Naive thymus-derived CD4-positive, alpha-beta T cell (primary cell): Measurements from ENCODE around the gene SEPHS2. TPM values are rescaled to one million over a fixed set of nuclear protein-coding genes. Genes with fewer than 3 reads are reported as not detected.
A peak's percentile ranks its signal among the peaks of the same experiment; 100 is the strongest.

Experiments
- ATAC-seq: fragments of 150-1000 bp; cut with Tn5 transposase; 2 replicates; pipeline ENCODE4 v1.10.0; 2021; ENCODE audit warnings: mild to moderate bottlenecking, moderate library complexity
- CTCF ChIA-PET: fragments of 350-600 bp; sonication (Branson Sonifier 250); formaldehyde crosslinking; loops from one replicate; lab custom pipeline; 2021; ENCODE audit warnings: antibody characterized with exemption; lab: Charles Lee
- POLR2A ChIA-PET: fragments of 350-600 bp; sonication (Branson Sonifier 250); formaldehyde crosslinking; loops from one replicate; lab custom pipeline; 2021; ENCODE audit warnings: antibody characterized with exemption, inconsistent platforms; lab: Charles Lee
- DNase-seq, 9 donors: peaks; one replicate each; pipeline versions ENCODE4 v3.0.0 to v3.0.0-alpha.2; 2020 to 2022; ENCODE audit warnings: mixed read lengths in 1 of 9
- H3K27ac ChIP-seq: one replicate; pipeline ENCODE4 v1.7.0; 2013; ENCODE audit warnings: mild to moderate bottlenecking, low read depth, low read length, moderate library complexity
- H3K27me3 ChIP-seq, 2 donors: one replicate each; pipeline ENCODE4 v1.7.0; 2013; ENCODE audit warnings: low read length in 2 of 2, mild to moderate bottlenecking in 2 of 2, moderate library complexity in 2 of 2; ENCODE audit not compliant: control insufficient read depth in 2 of 2, insufficient read depth in 2 of 2
- H3K36me3 ChIP-seq, 3 experiments: 1 replicate in 2 of 3; 2 replicates in 1 of 3; pipeline ENCODE4 v1.7.0; 2013; ENCODE audit warnings: low read length in 3 of 3, mild to moderate bottlenecking in 3 of 3, moderate library complexity in 1 of 3; ENCODE audit not compliant: insufficient read depth in 3 of 3, control insufficient read depth in 2 of 3
- H3K4me1 ChIP-seq, 2 donors: one replicate each; pipeline ENCODE4 v1.7.0; 2013; ENCODE audit warnings: low read length in 2 of 2, mild to moderate bottlenecking in 2 of 2, moderate library complexity in 1 of 2; ENCODE audit not compliant: control insufficient read depth in 2 of 2, insufficient read depth in 2 of 2
- H3K4me3 ChIP-seq: 2 replicates; pipeline ENCODE4 v1.7.0; 2013; ENCODE audit warnings: mild to moderate bottlenecking, low read length
- H3K9me3 ChIP-seq, 3 experiments: 1 replicate in 2 of 3; 2 replicates in 1 of 3; pipeline ENCODE4 v1.7.0; 2013; ENCODE audit warnings: low read length in 3 of 3; ENCODE audit not compliant: control insufficient read depth in 2 of 3
- H3K27ac Mint-ChIP-seq, 9 donors: one replicate each; pipeline ENCODE4 v1.8.0; 2020 to 2022; ENCODE audit warnings: mixed read lengths in 9 of 9, mild to moderate bottlenecking in 8 of 9, moderate library complexity in 5 of 9, inconsistent platforms in 2 of 9
- H3K27me3 Mint-ChIP-seq, 5 donors: one replicate each; pipeline ENCODE4 v1.8.0; 2021 to 2022; ENCODE audit warnings: mixed read lengths in 5 of 5, mild to moderate bottlenecking in 1 of 5
- H3K36me3 Mint-ChIP-seq, 5 donors: one replicate each; pipeline ENCODE4 v1.8.0; 2020 to 2022; ENCODE audit warnings: mixed read lengths in 5 of 5, mild to moderate bottlenecking in 3 of 5, inconsistent platforms in 1 of 5
- H3K4me1 Mint-ChIP-seq, 7 donors: one replicate each; pipeline ENCODE4 v1.8.0; 2020 to 2022; ENCODE audit warnings: mixed read lengths in 7 of 7, mild to moderate bottlenecking in 3 of 7, inconsistent platforms in 1 of 7
- H3K4me3 Mint-ChIP-seq, 10 donors: one replicate each; pipeline ENCODE4 v1.8.0; 2020 to 2022; ENCODE audit warnings: mild to moderate bottlenecking in 10 of 10, mixed read lengths in 10 of 10, moderate library complexity in 6 of 10, inconsistent platforms in 2 of 10
- H3K9me3 Mint-ChIP-seq, 11 donors: one replicate each; pipeline ENCODE4 v1.8.0; 2020 to 2022; ENCODE audit warnings: mixed read lengths in 11 of 11, mild to moderate bottlenecking in 4 of 11, inconsistent platforms in 1 of 11, moderate library complexity in 1 of 11
- intact Hi-C, 2 donors: fragments of 100-400 bp; cut with micrococcal nuclease; formaldehyde crosslinking; loops; one replicate each; pipeline ENCODE4 v1.15.1; 2023
- polyA plus RNA-seq, 2 donors: library from polyadenylated mRNA; unstranded; fragments of 300-500 nt; fragmentation: Illumina TruSeq; gene quantifications; one replicate each; pipeline ENCODE4 v1.2.3, GENCODE V29; 2021
- total RNA-seq, 6 experiments: library from RNA in 5 of 6; stranded (reverse) in 5 of 6; gene quantifications; 1 replicate in 5 of 6; 2 replicates in 1 of 6; pipeline ENCODE4 v1.2.3 and lab custom pipeline; 2021 to 2026

SEPHS2 gene
- total and polyA plus RNA-seq, 7 experiments from 2014 or later, result 20.9 to 83.9 (median 50.3) TPM

- peaks cover 7 to 17% (median 11%) of the 10 kb centered on the region in 7 donors for H3K4me1 Mint-ChIP-seq
- peak overlapping the region in 5 of 9 donors; percentile 2 to 78 (median 59) for H3K27ac Mint-ChIP-seq
- no peaks in the 10 kb centered on the region for H3K27me3 ChIP-seq
- no peak for DNase-seq
- H3K4me3 ChIP-seq, result no peak overlapping the region
- peaks cover 15 to 16% of the 10 kb centered on the region in 2 donors for H3K4me1 ChIP-seq
- H3K36me3 Mint-ChIP-seq, result peaks cover 4 to 15% (median 9%) of the 10 kb centered on the region in 5 donors
- no peak for ATAC-seq
- H3K27ac ChIP-seq, result peak overlapping the region; percentile 35
- no peaks in the 10 kb centered on the region for H3K27me3 Mint-ChIP-seq
- POLR2A ChIA-PET, result interaction anchor here (0.9 kb wide), 1 partner anchor 10 kb away, joined by 3 read pairs; no protein-coding TSS in a partner anchor
- peaks cover 0 to 30% (median 8%) of the 10 kb centered on the region in 3 experiments for H3K36me3 ChIP-seq
- intact Hi-C loops, result no loop called here
- no peaks in the 10 kb centered on the region for H3K9me3 ChIP-seq
- H3K4me3 Mint-ChIP-seq, result peak overlapping the region in 8 of 10 donors; percentile 7 to 57 (median 19)
- H3K9me3 Mint-ChIP-seq, result peaks cover 0 to 2% (median 0%) of the 10 kb centered on the region in 11 donors
- CTCF ChIA-PET, result no interaction called here
Measured at GRCh38 chr16:30428055-30428454, 17.6 kb downstream of the SEPHS2 start.

GRCh38 chr16:30421010-30421409 lies 24.7 kb downstream of the SEPHS2 start:
- H3K9me3 Mint-ChIP-seq, result no peaks in the 10 kb centered on the region
- ATAC-seq (no peak), DNase-seq (no peak)
- H3K36me3 Mint-ChIP-seq, result peaks cover 0 to 22% (median 12%) of the 10 kb centered on the region in 5 donors
- H3K36me3 ChIP-seq, result peaks cover 0 to 30% (median 5%) of the 10 kb centered on the region in 3 experiments
- no peak overlapping the region for H3K4me3 Mint-ChIP-seq
- peaks cover 14 to 29% (median 17%) of the 10 kb centered on the region in 7 donors for H3K4me1 Mint-ChIP-seq
- intact Hi-C loops, result no loop called here
- H3K27ac ChIP-seq, result no peak overlapping the region
- peak overlapping the region in 3 of 9 donors; percentile 26 to 63 (median 45) for H3K27ac Mint-ChIP-seq
- peaks cover 6 to 8% of the 10 kb centered on the region in 2 donors for H3K4me1 ChIP-seq
- ChIA-PET POLR2A (interaction anchor here (0.7 to 1.5 kb wide), 6 partner anchors 11 to 151 kb away, joined by 3 to 8 read pairs (median 4); partner anchors contain the start of genes ITGAL and ZNF771), CTCF (interaction anchor here (1.0 kb wide), 1 partner anchor 9 kb away, joined by 3 read pairs; the partner anchor contains the start of gene DCTPP1)
- no peaks in the 10 kb centered on the region for H3K27me3 ChIP-seq
- no peaks in the 10 kb centered on the region for H3K9me3 ChIP-seq
- H3K27me3 Mint-ChIP-seq, result no peaks in the 10 kb centered on the region
- H3K4me3 ChIP-seq, result no peak overlapping the region

DNA sequence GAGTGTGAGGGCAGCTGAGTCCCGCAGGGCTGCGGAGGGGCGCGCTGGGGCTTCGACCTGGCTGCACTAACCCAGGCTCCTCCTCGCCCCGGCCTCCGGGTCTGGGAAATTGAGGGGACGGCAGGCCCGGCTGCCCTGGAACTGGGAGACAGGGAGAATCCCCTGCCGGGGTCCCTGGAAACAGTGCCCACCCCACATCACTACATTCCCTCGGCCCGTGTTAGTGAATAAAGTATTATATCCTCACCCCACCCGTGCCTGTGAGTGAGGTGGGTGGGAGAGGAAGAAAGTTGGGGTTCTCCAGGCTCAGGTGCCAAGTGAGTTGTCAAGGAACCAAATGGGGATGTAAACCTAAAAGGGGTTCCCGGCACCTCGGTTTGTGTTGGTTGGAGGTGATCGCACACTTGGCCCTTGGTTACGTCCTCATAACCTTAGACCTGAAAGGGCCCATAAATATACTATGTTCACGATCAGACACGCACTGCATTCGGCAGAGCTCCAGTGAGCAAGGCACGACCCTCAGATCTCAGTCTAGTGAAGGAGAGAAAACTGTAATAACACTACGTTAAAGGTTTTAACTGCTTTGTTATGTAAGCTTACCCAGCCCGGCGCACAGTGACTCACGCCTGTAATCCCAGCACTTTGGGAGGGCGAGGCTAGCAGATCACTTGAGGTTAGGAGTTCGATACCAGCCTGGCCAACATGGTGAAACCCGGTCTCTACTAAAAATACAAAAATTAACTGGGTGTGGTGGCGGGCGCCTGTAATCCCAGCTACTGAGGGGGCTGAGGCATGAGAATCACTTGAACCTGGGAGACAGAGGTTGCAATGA lies 27.1 kb downstream of the SEPHS2 start:
- ATAC-seq (no peak), DNase-seq (no peak)
- Histone ChIP-seq H3K27me3 (no peaks in the 10 kb centered on the region), H3K36me3 (peaks cover 0 to 18% (median 0%) of the 10 kb centered on the region in 3 experiments), H3K4me1 (peaks cover 6 to 8% of the 10 kb centered on the region in 2 donors), H3K4me3 (peak overlapping the region; percentile 76), H3K9me3 (no peaks in the 10 kb centered on the region), H3K27ac (peak overlapping the region; percentile 85)
- Mint-ChIP-seq H3K36me3 (peaks cover 0 to 14% (median 5%) of the 10 kb centered on the region in 5 donors), H3K4me3 (peak overlapping the region; percentile 59 to 80 (median 66)), H3K27me3 (no peaks in the 10 kb centered on the region), H3K4me1 (peaks cover 12 to 31% (median 14%) of the 10 kb centered on the region in 7 donors), H3K27ac (peak overlapping the region; percentile 60 to 91 (median 81)), H3K9me3 (no peaks in the 10 kb centered on the region)
- intact Hi-C loops, result loop anchor here (1.0 to 10.0 kb wide), 3 partner anchors 12 to 614 kb away; partner anchors contain the start of genes DCTPP1 (in 2 of the 2), MAPK3 (in 1 of the 2) and MAZ (in 1 of the 2)
- ChIA-PET POLR2A (interaction anchor here (0.5 to 4.3 kb wide), 60 partner anchors 8 to 354 kb away, joined by 3 to 82 read pairs (median 4); partner anchors contain the start of genes ALDOA, CORO1A, DCTPP1 and FBRS), CTCF (interaction anchor here (0.6 to 2.5 kb wide), 9 partner anchors 9 to 326 kb away, joined by 3 to 20 read pairs (median 6); partner anchors contain the start of genes DCTPP1 and ZNF771)

DNA sequence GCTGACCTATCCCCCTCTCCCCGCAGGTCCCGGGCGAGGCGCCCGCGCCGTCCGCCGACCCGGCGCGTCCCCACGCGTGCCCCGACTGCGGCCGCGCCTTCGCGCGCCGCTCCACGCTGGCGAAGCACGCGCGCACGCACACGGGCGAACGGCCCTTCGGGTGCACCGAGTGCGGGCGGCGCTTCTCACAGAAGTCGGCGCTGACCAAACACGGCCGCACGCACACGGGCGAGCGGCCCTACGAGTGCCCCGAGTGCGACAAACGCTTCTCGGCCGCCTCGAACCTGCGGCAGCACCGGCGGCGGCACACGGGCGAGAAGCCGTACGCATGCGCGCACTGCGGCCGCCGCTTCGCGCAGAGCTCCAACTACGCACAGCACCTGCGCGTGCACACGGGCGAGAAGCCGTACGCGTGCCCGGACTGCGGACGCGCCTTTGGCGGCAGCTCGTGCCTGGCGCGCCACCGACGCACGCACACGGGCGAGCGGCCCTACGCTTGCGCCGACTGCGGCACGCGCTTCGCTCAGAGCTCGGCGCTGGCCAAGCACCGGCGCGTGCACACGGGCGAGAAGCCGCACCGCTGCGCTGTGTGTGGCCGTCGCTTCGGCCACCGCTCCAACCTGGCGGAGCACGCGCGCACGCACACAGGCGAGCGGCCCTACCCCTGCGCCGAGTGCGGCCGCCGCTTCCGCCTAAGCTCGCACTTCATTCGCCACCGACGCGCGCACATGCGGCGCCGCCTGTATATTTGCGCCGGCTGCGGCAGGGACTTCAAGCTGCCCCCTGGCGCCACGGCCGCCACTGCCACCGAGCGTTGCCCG lies 27.9 kb downstream of the SEPHS2 start:
- ATAC-seq, result peak; percentile 95
- Mint-ChIP-seq H3K4me1 (peaks cover 12 to 31% (median 14%) of the 10 kb centered on the region in 7 donors), H3K4me3 (peak overlapping the region; percentile 54 to 80 (median 70)), H3K36me3 (peaks cover 0 to 14% (median 5%) of the 10 kb centered on the region in 5 donors), H3K27ac (peak overlapping the region in 7 of 9 donors; percentile 69 to 88 (median 81)), H3K27me3 (no peaks in the 10 kb centered on the region), H3K9me3 (no peaks in the 10 kb centered on the region)
- Histone ChIP-seq H3K9me3 (no peaks in the 10 kb centered on the region), H3K4me3 (peak overlapping the region; percentile 76), H3K36me3 (peaks cover 0 to 13% (median 0%) of the 10 kb centered on the region in 3 experiments), H3K27ac (peak overlapping the region; percentile 85), H3K27me3 (no peaks in the 10 kb centered on the region), H3K4me1 (peaks cover 6 to 8% of the 10 kb centered on the region in 2 donors)
- intact Hi-C loops, result loop anchor here (1.0 to 10.0 kb wide), 6 partner anchors 10 to 613 kb away; partner anchors contain the start of genes DCTPP1 (in 2 of the 2), MAPK3 (in 1 of the 2), MAZ (in 1 of the 2) and SRCAP (in 1 of the 2)
- CTCF ChIA-PET, result interaction anchor here (0.5 to 2.5 kb wide), 10 partner anchors 8 to 325 kb away, joined by 3 to 20 read pairs (median 4); partner anchors contain the start of genes DCTPP1 and ZNF771
- peak; percentile 79 to 93 (median 88) for DNase-seq
- POLR2A ChIA-PET, result interaction anchor here (0.5 to 4.3 kb wide), 59 partner anchors 8 to 353 kb away, joined by 3 to 82 read pairs (median 4); partner anchors contain the start of genes ALDOA, CORO1A, DCTPP1 and FBRS

- intact Hi-C loops, result loop anchor here (1.0 to 10.0 kb wide), 4 partner anchors 10 to 612 kb away; partner anchors contain the start of genes MAZ (in 1 of the 2), SRCAP (in 1 of the 2), ZNF48 (in 1 of the 2) and ZNF771 (in 1 of the 2)
- H3K4me1 ChIP-seq, result peaks cover 6 to 8% of the 10 kb centered on the region in 2 donors
- H3K27ac ChIP-seq, result peak overlapping the region; percentile 85
- H3K36me3 ChIP-seq, result peaks cover 0 to 13% (median 0%) of the 10 kb centered on the region in 3 experiments
- H3K27me3 ChIP-seq, result no peaks in the 10 kb centered on the region
- POLR2A ChIA-PET, result interaction anchor here (0.7 to 4.3 kb wide), 48 partner anchors 9 to 353 kb away, joined by 3 to 82 read pairs (median 5); partner anchors contain the start of genes ALDOA, CD2BP2, CORO1A and DCTPP1
- peak overlapping the region; percentile 0 to 80 (median 60) for H3K4me3 Mint-ChIP-seq
- H3K4me3 ChIP-seq, result peak overlapping the region; percentile 76
- ATAC-seq, result no peak
- H3K9me3 ChIP-seq, result no peaks in the 10 kb centered on the region
- CTCF ChIA-PET, result interaction anchor here (0.5 to 2.5 kb wide), 10 partner anchors 7 to 325 kb away, joined by 3 to 20 read pairs (median 5); partner anchors contain the start of genes DCTPP1 and ZNF771
- H3K27me3 Mint-ChIP-seq, result no peaks in the 10 kb centered on the region
- DNase-seq, result no peak
- H3K9me3 Mint-ChIP-seq, result no peaks in the 10 kb centered on the region
- H3K27ac Mint-ChIP-seq, result peak overlapping the region in 8 of 9 donors; percentile 33 to 82 (median 66)
- H3K36me3 Mint-ChIP-seq, result peaks cover 0 to 15% (median 10%) of the 10 kb centered on the region in 5 donors
- H3K4me1 Mint-ChIP-seq, result peaks cover 14 to 36% (median 18%) of the 10 kb centered on the region in 7 donors
Measured at GRCh38 chr16:30416624-30417528, 28.8 kb downstream of the SEPHS2 start.
